Retina (tissue), 1 donor: ENCODE results near the gene CASZ1.

Source experiments
- DNase-seq: peaks from one replicate; pipeline ENCODE4 v3.0.0-alpha.2; 2016

Gene CASZ1

GRCh38 chr1:10751160-10751559 lies 45.3 kb downstream of the CASZ1 start:
- no peak for DNase-seq

- DNase-seq = no peak
Observed at GRCh38 chr1:10745886-10746455, 50.5 kb downstream of the CASZ1 start.

- no peak for DNase-seq
Observed at GRCh38 chr1:10745383-10745782, 51.1 kb downstream of the CASZ1 start.

- no peak for DNase-seq
Observed at GRCh38 chr1:10744654-10745238, 51.7 kb downstream of the CASZ1 start.

GRCh38 chr1:10744029-10744428 lies 52.4 kb downstream of the CASZ1 start:
- DNase-seq = no peak

- DNase-seq = no peak
Observed at GRCh38 chr1:10741696-10742095, 54.8 kb downstream of the CASZ1 start.

- DNase-seq = no peak
Observed at GRCh38 chr1:10740123-10740522, 56.3 kb downstream of the CASZ1 start.

- DNase-seq = no peak
Observed at GRCh38 chr1:10739589-10739988, 56.9 kb downstream of the CASZ1 start.

GRCh38 chr1:10738061-10739058 lies 58.1 kb downstream of the CASZ1 start:
- no peak for DNase-seq

GRCh38 chr1:10737651-10738050 lies 58.8 kb downstream of the CASZ1 start:
- DNase-seq = no peak

- peak; percentile 69 for DNase-seq
Observed at GRCh38 chr1:10736634-10737586, 59.5 kb downstream of the CASZ1 start.

- DNase-seq = no peak
Observed at GRCh38 chr1:10735563-10736305, 60.7 kb downstream of the CASZ1 start.

- peak; percentile 92 for DNase-seq
Observed at GRCh38 chr1:10734962-10735544, 61.4 kb downstream of the CASZ1 start.

- no peak for DNase-seq
Observed at GRCh38 chr1:10734375-10734774, 62.1 kb downstream of the CASZ1 start.

GRCh38 chr1:10733474-10734366 lies 62.7 kb downstream of the CASZ1 start:
- DNase-seq = peak; percentile 66

GRCh38 chr1:10730985-10731384 lies 65.5 kb downstream of the CASZ1 start:
- no peak for DNase-seq

- peak; percentile 92 for DNase-seq
Observed at GRCh38 chr1:10728595-10729410, 67.6 kb downstream of the CASZ1 start.

- DNase-seq = no peak
Observed at GRCh38 chr1:10727751-10728232, 68.7 kb downstream of the CASZ1 start.

GRCh38 chr1:10726355-10726754 lies 70.1 kb downstream of the CASZ1 start:
- no peak for DNase-seq
